Natural killer cell (primary cell): ENCODE data around the gene B4GAT1. TPM values are rescaled to one million over a fixed set of nuclear protein-coding genes. Genes with fewer than 3 reads are reported as not detected.

Source experiments
- ATAC-seq, 3 donors: fragments of 150-1000 bp in 2 of 3; fragments of 200-7000 bp in 1 of 3; cut with Tn5 transposase; 1 replicate in 1 of 3; 2 replicates in 2 of 3; pipeline ENCODE4 v1.10.0; 2021; ENCODE audit warnings: mild to moderate bottlenecking in 2 of 3, moderate library complexity in 2 of 3
- DNase-seq, 2 donors: peaks; one replicate each; pipeline versions ENCODE4 v3.0.0 to v3.0.0-alpha.2; 2013 to 2021; ENCODE audit warnings: mixed read lengths in 1 of 2
- H3K27ac ChIP-seq: one replicate; pipeline ENCODE4 v1.5.1; 2013; ENCODE audit warnings: mild to moderate bottlenecking, low read length
- H3K27me3 ChIP-seq: one replicate; pipeline ENCODE4 v1.6.1; 2013; ENCODE audit warnings: low read length; ENCODE audit not compliant: control insufficient read depth, insufficient read depth
- H3K36me3 ChIP-seq: one replicate; pipeline ENCODE4 v1.6.1; 2013; ENCODE audit warnings: low read length; ENCODE audit not compliant: control insufficient read depth, insufficient read depth
- H3K4me1 ChIP-seq: one replicate; pipeline ENCODE4 v1.6.1; 2013; ENCODE audit warnings: low read length; ENCODE audit not compliant: control insufficient read depth, insufficient read depth
- H3K4me3 ChIP-seq: one replicate; pipeline ENCODE4 v1.5.1; 2013; ENCODE audit warnings: low read length
- H3K9me3 ChIP-seq: one replicate; pipeline ENCODE4 v1.6.1; 2013; ENCODE audit warnings: low read length; ENCODE audit not compliant: control insufficient read depth, insufficient read depth
- H3K27ac Mint-ChIP-seq, 2 donors: one replicate each; pipeline ENCODE4 v1.8.0; 2022; ENCODE audit warnings: mild to moderate bottlenecking in 2 of 2, mixed read lengths in 2 of 2, moderate library complexity in 1 of 2
- H3K27me3 Mint-ChIP-seq, 2 donors: one replicate each; pipeline ENCODE4 v1.8.0; 2022; ENCODE audit warnings: low read depth in 2 of 2, mixed read lengths in 2 of 2
- H3K36me3 Mint-ChIP-seq: one replicate; pipeline ENCODE4 v1.8.0; 2022; ENCODE audit warnings: mixed read lengths
- H3K4me1 Mint-ChIP-seq, 2 donors: one replicate each; pipeline ENCODE4 v1.8.0; 2022; ENCODE audit warnings: mixed read lengths in 2 of 2
- H3K4me3 Mint-ChIP-seq: one replicate; pipeline ENCODE4 v1.8.0; 2022; ENCODE audit warnings: mild to moderate bottlenecking, moderate library complexity, mixed read lengths
- H3K9me3 Mint-ChIP-seq, 2 donors: one replicate each; pipeline ENCODE4 v1.8.0; 2022; ENCODE audit warnings: mixed read lengths in 2 of 2
- CTCF ChIP-seq: fragments of 200-600 bp; IDR thresholded peaks from one replicate; pipeline ENCODE4 v1.8.0; 2022; ENCODE audit warnings: antibody characterized with exemption
- WGBS: methylation state at CpG from one replicate; pipeline ENCODE4 v1.1.7; 2013; ENCODE audit warnings: missing lambda C conversion rate; ENCODE audit not compliant: insufficient coverage; 5-methylcytosine and 5-hydroxymethylcytosine counted together
- intact Hi-C: fragments of 100-400 bp; cut with micrococcal nuclease; formaldehyde crosslinking; loops from one replicate; pipeline ENCODE4 v1.14.2; 2022
- total RNA-seq, 4 donors: library from RNA; stranded (reverse); fragments of 120-200 nt in 1 of 4; gene quantifications; one replicate each; pipeline versions ENCODE4 v1.2.3 to v1.2.4, GENCODE V29; 2013 to 2022

The B4GAT1 gene
- total RNA-seq, 3 donors from 2014 or later (not counting 1 experiment from before 2014, with no cell fraction given): 2.0 to 4.2 (median 2.5) TPM

- DNase-seq (peak in 1 of 2 donors; percentile 4), ATAC-seq (no peak)
- no peaks in the 10 kb centered on the region for H3K36me3 Mint-ChIP-seq
- H3K27me3 ChIP-seq: no peaks in the 10 kb centered on the region
- H3K36me3 ChIP-seq: peaks cover 38% of the 10 kb centered on the region
- no peak overlapping the region for H3K4me3 ChIP-seq
- H3K4me1 ChIP-seq: peaks cover 43% of the 10 kb centered on the region
- peak overlapping the region; percentile 63 for H3K4me3 Mint-ChIP-seq
- peaks cover 36 to 41% of the 10 kb centered on the region in 2 donors for H3K4me1 Mint-ChIP-seq
- WGBS: 97% methylated on average over 8 of the region's 8 CpGs
- H3K9me3 ChIP-seq: no peaks in the 10 kb centered on the region
- TF ChIP-seq CTCF: no peak
- peak overlapping the region in 1 of 2 donors; percentile 96 for H3K27ac Mint-ChIP-seq
- intact Hi-C loops: loop anchor here (10.0 kb wide), 1 partner anchor 1258 kb away; the partner anchor contains the start of genes CDCA5 and ZFPL1
- H3K9me3 Mint-ChIP-seq: no peaks in the 10 kb centered on the region
- peaks cover 0 to 10% of the 10 kb centered on the region in 2 donors for H3K27me3 Mint-ChIP-seq
- H3K27ac ChIP-seq: no peak overlapping the region
These were observed 4.3 kb downstream of the B4GAT1 start for GRCh38 chr11:66343176-66343575.

- no peaks in the 10 kb centered on the region for H3K36me3 Mint-ChIP-seq
- peaks cover 34 to 46% of the 10 kb centered on the region in 2 donors for H3K4me1 Mint-ChIP-seq
- H3K27me3 ChIP-seq: no peaks in the 10 kb centered on the region
- no peaks in the 10 kb centered on the region for H3K9me3 ChIP-seq
- H3K27ac ChIP-seq: no peak overlapping the region
- intact Hi-C loops: loop anchor here (10.0 kb wide), 1 partner anchor 1257 kb away; the partner anchor contains the start of genes CDCA5 and ZFPL1
- H3K4me3 Mint-ChIP-seq: peak overlapping the region; percentile 33
- peak in 1 of 2 donors; percentile 1 for DNase-seq
- no peak overlapping the region for H3K27ac Mint-ChIP-seq
- 97% methylated on average over 20 of the region's 21 CpGs for WGBS
- H3K4me3 ChIP-seq: no peak overlapping the region
- peaks cover 0 to 6% of the 10 kb centered on the region in 2 donors for H3K27me3 Mint-ChIP-seq
- ATAC-seq: no peak
- peaks cover 49% of the 10 kb centered on the region for H3K36me3 ChIP-seq
- peaks cover 42% of the 10 kb centered on the region for H3K4me1 ChIP-seq
- no peak for TF ChIP-seq CTCF
- no peaks in the 10 kb centered on the region for H3K9me3 Mint-ChIP-seq
These were observed 5.8 kb downstream of the B4GAT1 start for GRCh38 chr11:66341502-66342126.

GRCh38 chr11:66340596-66341501 lies 6.6 kb downstream of the B4GAT1 start:
- H3K36me3 ChIP-seq: peaks cover 49% of the 10 kb centered on the region
- intact Hi-C loops: loop anchor here (10.0 kb wide), 1 partner anchor 1256 kb away; the partner anchor contains the start of genes CDCA5 and ZFPL1
- H3K4me3 Mint-ChIP-seq: no peak overlapping the region
- no peak for TF ChIP-seq CTCF
- no peak overlapping the region for H3K27ac ChIP-seq
- no peak overlapping the region for H3K4me3 ChIP-seq
- H3K9me3 Mint-ChIP-seq: no peaks in the 10 kb centered on the region
- no peaks in the 10 kb centered on the region for H3K9me3 ChIP-seq
- no peaks in the 10 kb centered on the region for H3K36me3 Mint-ChIP-seq
- no peak overlapping the region for H3K27ac Mint-ChIP-seq
- H3K27me3 ChIP-seq: no peaks in the 10 kb centered on the region
- H3K4me1 Mint-ChIP-seq: peaks cover 41 to 53% of the 10 kb centered on the region in 2 donors
- DNase-seq (peak in 1 of 2 donors; percentile 2), ATAC-seq (no peak)
- peaks cover 42% of the 10 kb centered on the region for H3K4me1 ChIP-seq
- H3K27me3 Mint-ChIP-seq: peaks cover 0 to 11% of the 10 kb centered on the region in 2 donors
- WGBS: 95% methylated on average over 28 of the region's 28 CpGs
